HG02973 (cell line): ENCODE measurements around the gene ZDHHC15.
"Not testable (repeated sequence)": the region's sequence is repeated elsewhere in the genome, so short reads cannot be mapped to it uniquely, and the experiment has no call there.

Experiments
- ATAC-seq: cut with Tn5 transposase; IDR thresholded peaks from one replicate; pipeline ENCODE4 v1.9.1; 2021; ENCODE audit warnings: moderate library complexity; ENCODE audit not compliant: unreplicated experiment

The ZDHHC15 gene

GRCh38 chrX:75522565-75523431, at the start of gene ZDHHC15:
TSS of gene ZDHHC15 (minus strand) at chrX:75523037. CDS start at chrX:75523024, 13 bp downstream.
- ATAC-seq = no peak

DNA sequence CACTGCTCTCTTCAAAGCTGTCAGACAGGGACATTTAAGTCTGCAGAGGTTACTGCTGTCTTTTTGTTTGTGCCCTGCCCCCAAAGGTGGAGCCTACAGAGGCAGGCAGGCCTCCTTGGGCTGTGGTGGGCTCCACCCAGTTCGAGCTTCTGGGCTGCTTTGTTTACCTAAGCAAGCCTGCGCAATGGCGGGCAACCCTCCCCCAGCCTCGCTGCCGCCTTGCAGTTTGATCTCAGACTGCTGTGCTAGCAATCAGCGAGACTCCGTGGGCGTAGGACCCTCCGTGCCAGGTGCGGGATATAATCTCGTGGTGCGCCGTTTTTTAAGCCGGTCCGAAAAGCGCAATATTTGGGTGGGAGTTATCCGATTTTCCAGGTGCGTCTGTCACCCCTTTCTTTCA, 37.7 kb upstream of the ZDHHC15 start:
- not testable (repeated sequence) for ATAC-seq

GRCh38 chrX:75547783-75548182, 24.9 kb upstream of the ZDHHC15 start:
- ATAC-seq = no peak

- ATAC-seq = no peak
Observed at GRCh38 chrX:75546724-75547511, 24.1 kb upstream of the ZDHHC15 start.

DNA sequence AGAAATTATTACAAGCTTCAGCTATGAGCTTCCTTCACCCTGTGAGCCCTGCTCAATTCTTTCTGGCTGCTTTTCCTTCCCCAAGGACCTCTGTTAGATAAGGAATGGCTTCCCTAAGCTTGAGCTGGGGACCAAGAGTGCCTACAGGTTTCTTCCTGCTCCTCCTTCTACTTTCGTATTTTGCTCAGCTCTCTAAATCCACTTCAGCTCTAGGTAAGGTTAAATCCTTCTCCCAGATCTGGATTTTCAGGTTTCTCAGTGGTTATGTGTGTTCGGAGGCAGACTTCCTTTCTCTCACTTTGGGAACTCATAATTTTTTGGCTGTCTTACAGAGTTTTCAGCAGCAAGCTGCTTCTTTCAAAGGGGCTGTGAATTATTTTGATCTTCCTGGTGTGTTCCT, 21.9 kb upstream of the ZDHHC15 start:
- ATAC-seq = no peak

DNA sequence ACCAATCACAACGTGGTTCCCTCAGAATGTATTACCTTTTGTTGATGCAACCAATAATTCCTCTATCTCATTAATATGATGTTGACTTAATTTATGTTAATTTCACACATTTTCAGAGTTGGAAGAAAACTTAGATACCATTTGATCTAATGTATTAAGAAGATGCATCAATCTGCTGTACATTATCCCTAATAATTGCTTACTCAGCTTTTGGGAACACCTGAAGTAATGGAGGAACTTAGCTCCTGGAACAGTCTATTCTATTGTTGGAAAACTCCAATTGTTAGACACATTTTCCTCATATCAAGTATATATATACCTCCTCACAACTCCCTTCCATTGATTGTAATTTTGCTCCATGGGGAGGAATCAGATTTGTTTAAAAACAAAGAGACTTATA, 38.9 kb downstream of the ZDHHC15 start:
- ATAC-seq = no peak

GRCh38 chrX:75461780-75462179, 61.1 kb downstream of the ZDHHC15 start:
- not testable (repeated sequence) for ATAC-seq

DNA sequence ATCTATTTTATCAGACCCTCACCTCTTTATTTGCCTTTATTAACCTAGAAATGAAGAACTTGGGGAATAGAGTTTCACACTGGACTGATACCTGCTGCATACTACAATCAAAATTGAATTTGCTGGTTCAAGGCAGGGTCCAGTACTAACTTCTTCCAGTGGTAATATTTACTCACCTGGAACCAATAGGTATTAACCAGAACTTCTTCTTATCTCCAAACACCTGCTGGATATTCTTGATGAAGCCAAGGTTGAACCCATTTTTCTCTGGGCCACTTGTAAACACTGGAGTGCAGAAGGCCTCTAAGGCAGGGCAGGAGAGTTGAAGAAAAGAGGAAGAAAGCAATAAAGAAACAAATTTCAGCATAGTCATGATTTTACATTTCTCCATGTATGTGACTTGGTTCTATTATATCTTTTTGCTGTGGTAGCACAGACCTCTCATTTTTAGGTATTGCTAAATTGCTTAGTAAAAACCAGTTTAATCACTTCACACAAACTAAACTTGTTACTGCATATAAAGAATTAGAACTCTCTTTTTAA, 101.1 kb downstream of the ZDHHC15 start:
- ATAC-seq = no peak

GRCh38 chrX:75407153-75407552, 115.7 kb downstream of the ZDHHC15 start:
- ATAC-seq = not testable (repeated sequence)

GRCh38 chrX:75390470-75390869, 132.4 kb downstream of the ZDHHC15 start:
- ATAC-seq = no peak

DNA sequence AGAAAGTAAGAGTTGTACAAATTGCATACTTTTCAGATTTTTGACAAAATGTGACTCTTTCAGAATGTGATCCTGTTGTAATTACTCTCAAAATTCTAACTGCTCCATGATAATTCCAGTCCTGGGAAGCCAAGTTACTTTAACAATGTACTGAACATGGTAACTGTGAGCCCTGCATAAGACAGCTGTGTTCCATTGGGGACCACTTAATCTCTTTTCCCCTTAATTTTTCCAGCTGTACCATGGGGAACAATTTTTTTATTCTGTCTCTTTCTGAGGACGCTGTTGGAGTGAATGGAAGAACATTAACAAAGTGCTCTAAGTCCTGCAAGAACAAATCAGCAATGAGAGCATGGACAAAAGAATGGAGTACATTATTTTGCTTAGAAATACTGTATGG, 153.1 kb downstream of the ZDHHC15 start:
- no peak for ATAC-seq

DNA sequence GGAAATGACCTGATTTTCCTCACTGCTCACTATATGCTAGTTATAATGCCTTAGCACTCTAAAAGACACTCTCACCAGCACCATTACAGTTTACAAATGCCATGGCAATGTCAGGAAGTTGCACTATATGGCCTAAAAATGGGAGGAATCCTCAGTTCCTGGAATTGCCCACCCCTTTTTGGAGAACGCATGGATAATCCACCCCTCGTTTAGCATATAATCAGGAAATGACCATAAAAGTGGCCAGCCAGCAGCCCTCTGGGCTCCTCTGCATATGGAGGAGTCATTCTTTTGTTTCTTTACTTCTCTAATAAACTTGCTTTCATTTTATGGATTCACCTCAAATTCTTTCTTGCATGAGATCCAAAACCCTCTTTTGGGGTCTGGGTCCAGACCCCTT, 156.0 kb downstream of the ZDHHC15 start:
- ATAC-seq = no peak

DNA sequence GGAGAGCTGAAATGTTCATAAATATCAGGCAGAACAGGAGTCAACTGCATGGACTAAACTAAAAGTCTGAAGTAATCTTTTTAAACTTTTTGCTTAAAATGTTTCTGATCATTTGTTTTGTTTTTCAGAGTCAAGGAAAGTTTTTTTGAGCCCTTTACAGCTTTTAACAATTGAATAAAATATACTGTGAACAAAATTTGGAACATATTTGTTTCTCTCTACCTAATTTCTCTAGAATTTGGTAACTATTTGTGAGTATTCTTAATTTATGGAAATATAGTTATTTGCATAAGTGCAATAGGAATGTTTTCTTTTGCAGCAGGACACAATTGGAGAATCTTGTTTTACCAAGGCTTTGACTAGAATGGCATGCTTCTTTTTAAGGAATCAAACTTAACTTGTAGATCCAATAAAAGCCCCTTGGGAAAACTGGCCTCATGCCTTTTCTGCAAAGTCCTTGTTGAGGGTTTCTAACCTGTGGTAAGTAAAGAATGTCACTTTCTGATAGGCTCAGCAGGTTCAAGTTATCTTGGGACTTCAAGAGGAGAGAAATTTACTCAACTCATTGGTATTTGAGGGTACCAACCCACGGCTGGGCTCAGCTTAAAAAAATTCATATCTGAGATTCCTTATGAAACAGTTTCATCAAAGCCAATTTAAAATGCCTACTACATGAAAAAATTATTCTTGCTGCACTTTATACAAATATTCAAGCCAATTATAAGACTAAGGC, 157.4 kb downstream of the ZDHHC15 start:
- no peak for ATAC-seq

DNA sequence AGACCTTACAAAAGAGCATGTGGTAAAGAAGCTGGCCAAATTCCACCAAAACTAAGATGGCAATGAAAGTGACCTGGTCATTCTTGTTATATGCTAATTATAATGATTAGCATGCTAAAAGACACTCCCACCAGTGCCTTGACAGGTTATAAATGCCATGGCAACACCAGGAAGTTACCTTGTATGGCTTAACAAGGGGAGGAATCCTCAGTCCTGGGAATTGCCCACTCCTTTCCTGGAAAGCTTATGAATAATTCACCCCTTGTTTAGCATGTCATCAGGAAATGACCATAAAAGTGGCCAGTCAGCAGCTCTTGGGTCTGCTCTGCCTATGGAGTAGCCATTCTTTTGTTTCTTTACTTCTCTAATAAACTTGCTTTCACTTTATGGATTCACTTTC, 161.0 kb downstream of the ZDHHC15 start:
- no peak for ATAC-seq

DNA sequence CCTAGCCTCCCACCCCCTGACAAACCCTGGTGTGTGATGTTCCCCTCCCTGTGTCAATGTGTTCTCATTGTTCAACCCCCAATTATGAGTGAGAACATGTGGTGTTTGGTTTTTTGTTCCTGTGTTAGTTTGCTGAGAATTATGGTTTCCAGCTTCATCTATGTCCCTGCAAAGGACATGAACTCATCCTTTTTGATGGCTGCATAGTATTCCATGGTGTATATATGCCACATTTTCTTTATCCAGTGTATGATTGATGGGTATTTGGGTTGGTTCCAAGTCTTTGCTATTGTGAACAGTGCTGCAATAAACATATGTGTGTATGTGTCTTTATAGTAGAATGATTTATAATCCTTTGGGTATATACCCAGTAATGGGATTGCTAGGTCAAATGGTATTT, 174.2 kb downstream of the ZDHHC15 start:
- ATAC-seq = not testable (repeated sequence)

DNA sequence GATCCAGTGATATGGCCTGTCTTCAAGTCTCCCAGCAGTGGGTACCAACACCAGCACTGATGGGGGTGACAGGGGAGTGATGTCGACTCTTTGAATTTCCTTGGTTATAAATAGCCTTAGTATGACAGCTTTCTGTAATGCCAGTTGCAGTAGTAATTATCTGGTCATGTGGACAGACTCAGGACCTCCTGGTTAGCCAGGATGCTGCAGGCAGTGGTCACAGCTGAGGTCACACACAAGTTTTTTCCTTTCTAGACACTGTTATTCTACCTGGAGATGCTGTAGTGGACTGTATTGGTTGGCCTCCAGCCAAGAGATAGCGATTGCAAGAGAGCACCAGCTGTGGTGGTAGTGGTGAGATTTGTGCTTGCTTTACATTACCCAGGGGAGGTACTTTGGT, 185.3 kb downstream of the ZDHHC15 start:
- ATAC-seq = no peak

DNA sequence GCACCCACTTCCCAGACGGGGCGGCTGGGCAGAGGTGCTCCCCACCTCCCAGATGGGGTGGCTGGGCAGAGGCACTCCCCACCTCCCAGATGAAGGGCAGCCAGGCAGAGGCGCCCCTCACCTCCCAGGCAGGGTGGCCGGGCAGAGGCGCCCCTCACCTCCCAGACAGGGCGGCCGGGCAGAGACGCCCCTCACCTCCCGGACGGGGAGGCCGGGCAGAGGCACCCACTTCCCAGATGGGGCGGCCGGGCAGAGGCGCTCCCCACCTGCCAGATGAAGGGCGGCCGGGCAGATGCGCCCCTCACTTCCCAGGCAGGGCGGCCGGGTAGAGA, 187.7 kb downstream of the ZDHHC15 start:
- ATAC-seq = no peak

GRCh38 chrX:75334407-75335126, 188.3 kb downstream of the ZDHHC15 start:
- ATAC-seq = not testable (repeated sequence)

DNA sequence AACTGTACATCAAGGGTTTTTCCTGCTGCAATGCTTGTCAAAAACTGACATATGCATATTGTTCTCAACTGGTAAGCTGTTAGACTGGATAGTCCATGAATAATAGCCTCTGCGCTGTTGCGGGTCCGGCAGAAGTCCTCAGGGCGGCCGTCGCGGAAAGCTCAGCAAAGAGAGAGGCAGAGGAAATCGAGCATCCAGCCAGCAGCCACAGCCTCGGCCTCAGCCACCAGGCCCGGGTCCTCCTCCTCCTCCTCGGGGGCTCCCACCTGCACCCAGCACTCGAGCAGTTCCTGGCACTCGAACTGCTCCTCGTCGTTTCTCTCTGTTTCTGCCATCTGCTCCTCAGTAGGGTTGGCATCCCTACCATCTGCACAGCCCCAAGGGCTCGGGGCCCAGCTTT, 195.2 kb downstream of the ZDHHC15 start:
- no peak for ATAC-seq
